ENCODE results near the gene RGL1. TPM values are rescaled to one million over a fixed set of nuclear protein-coding genes. Genes with fewer than 3 reads are reported as not detected.

RGL1 gene
- total RNA-seq, 4 donors from 2014 or later = 11.6 to 22.5 (median 15.0) TPM

DNA sequence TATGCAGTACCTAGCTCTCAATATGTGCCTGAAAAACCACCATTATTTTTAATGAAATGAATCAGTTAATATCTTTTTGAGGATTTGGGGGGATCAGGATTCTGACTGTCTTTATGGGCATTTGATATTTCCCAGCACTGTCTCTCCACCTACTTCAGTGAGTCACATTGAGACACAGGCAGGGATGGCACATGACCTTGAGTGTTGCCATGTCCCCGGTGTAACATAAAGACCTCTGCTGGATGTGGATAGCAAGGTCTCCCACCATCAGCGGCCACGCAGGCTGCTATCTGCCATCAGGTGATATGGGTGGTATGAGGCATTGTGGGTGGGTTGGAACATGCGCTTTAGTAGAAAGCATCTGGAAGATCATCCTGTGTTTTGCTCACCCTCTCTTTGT lies 103.2 kb downstream of the RGL1 start:
- 96 to 100% methylated on average over 4 of the region's 4 CpGs for WGBS, 2 donors
- DNase-seq (ENCODE audit: low spot score in 2 of 2) = no peak
- no peak overlapping the region for H3K4me3 ChIP-seq (ENCODE audit: low read depth, poor library complexity, severe bottlenecking)
- TF ChIP-seq CTCF (IDR thresholded peaks at IDR 0.05) = no peak
- TF ChIP-seq POLR2A (IDR thresholded peaks at IDR 0.05) = no peak
- intact Hi-C loops (cut with DNase I; ENCODE audit: low total_unique reads) = no loop called here

- intact Hi-C loops (cut with DNase I; ENCODE audit: low total_unique reads) = no loop called here
- TF ChIP-seq POLR2A (IDR thresholded peaks at IDR 0.05) = no peak
- TF ChIP-seq CTCF (IDR thresholded peaks at IDR 0.05) = no peak
- H3K4me3 ChIP-seq (ENCODE audit: low read depth, poor library complexity, severe bottlenecking) = no peak overlapping the region
- no peak for DNase-seq (ENCODE audit: low spot score in 2 of 2)
- 91 to 95% methylated on average over 7 of the region's 7 CpGs for WGBS, 2 donors
These were observed 104.8 kb downstream of the RGL1 start for GRCh38 chr1:183909672-183910071.

- H3K4me3 ChIP-seq (ENCODE audit: low read depth, poor library complexity, severe bottlenecking) = no peak overlapping the region
- intact Hi-C loops (cut with DNase I; ENCODE audit: low total_unique reads) = no loop called here
- 72 to 82% methylated on average over 4 of the region's 4 CpGs for WGBS, 2 donors
- TF ChIP-seq POLR2A (IDR thresholded peaks at IDR 0.05) = no peak
- no peak for TF ChIP-seq CTCF (IDR thresholded peaks at IDR 0.05)
- DNase-seq (ENCODE audit: low spot score in 2 of 2) = no peak
These were observed 105.9 kb downstream of the RGL1 start for GRCh38 chr1:183910845-183911244.

DNA sequence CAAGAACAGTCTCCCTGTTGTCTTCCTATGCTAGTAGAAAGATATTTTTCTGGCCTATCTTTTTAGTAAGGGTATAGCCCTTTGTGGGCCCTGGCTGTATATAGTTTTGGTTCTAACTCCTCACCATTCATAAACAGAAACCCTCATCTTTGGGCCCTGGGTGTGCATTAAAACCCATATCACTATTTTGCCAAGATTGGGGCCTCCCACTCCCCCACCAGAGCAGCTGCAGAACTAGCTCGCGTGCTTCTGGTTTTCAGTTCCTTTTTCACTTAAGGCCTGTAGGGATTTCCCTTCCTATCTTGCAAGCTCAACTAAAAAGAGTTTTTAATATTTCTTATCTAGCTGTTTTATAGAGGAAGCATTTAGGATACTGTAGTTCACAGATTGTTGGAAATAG lies 106.4 kb downstream of the RGL1 start:
- no peak overlapping the region for H3K4me3 ChIP-seq (ENCODE audit: low read depth, poor library complexity, severe bottlenecking)
- DNase-seq (ENCODE audit: low spot score in 2 of 2) = peak in 1 of 2 donors; percentile 27
- TF ChIP-seq CTCF (IDR thresholded peaks at IDR 0.05) = no peak
- no peak for TF ChIP-seq POLR2A (IDR thresholded peaks at IDR 0.05)
- intact Hi-C loops (cut with DNase I; ENCODE audit: low total_unique reads) = no loop called here
- 71 to 84% methylated on average over 2 of the region's 2 CpGs for WGBS, 2 donors

GRCh38 chr1:183912265-183912886 lies 107.5 kb downstream of the RGL1 start:
- TF ChIP-seq POLR2A (IDR thresholded peaks at IDR 0.05) (no peak), CTCF (IDR thresholded peaks at IDR 0.05) (no peak)
- intact Hi-C loops (cut with DNase I; ENCODE audit: low total_unique reads) = no loop called here
- 80 to 90% methylated on average over 5 of the region's 5 CpGs for WGBS, 2 donors
- no peak overlapping the region for H3K4me3 ChIP-seq (ENCODE audit: low read depth, poor library complexity, severe bottlenecking)
- DNase-seq (ENCODE audit: low spot score in 2 of 2) = no peak

DNA sequence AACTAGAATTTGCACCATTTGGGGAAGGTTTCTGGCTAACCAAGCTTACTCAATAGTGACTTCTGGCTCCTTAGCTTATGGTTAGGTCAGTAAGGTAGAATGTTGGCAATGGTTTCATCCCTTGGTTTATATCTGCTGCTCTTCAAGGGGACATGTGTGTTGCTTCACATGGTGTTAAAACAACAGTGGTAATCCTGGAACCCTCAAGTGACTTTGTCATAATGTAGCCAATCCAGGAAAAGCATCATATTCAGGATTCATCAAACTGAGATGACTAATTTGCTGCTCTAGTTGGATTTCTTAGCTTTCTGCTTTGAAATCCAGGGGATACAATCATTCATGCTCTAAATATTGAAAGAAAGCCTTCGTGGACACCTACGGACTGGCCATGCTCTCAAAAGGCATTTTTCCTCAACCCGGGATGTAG lies 108.7 kb downstream of the RGL1 start:
- intact Hi-C loops (cut with DNase I; ENCODE audit: low total_unique reads) = no loop called here
- no peak for TF ChIP-seq CTCF (IDR thresholded peaks at IDR 0.05)
- TF ChIP-seq POLR2A (IDR thresholded peaks at IDR 0.05) = no peak
- H3K4me3 ChIP-seq (ENCODE audit: low read depth, poor library complexity, severe bottlenecking) = no peak overlapping the region
- no peak for DNase-seq (ENCODE audit: low spot score in 2 of 2)
- 91 to 94% methylated on average over 3 of the region's 3 CpGs for WGBS, 2 donors

All from lower leg skin (tissue), 4 donors.